K562 (cell line): ENCODE results near the gene COX5A. TPM values are rescaled to one million over a fixed set of nuclear protein-coding genes. Genes with fewer than 3 reads are reported as not detected.

Experiments used
- ATF1 ChIP-seq, 2 experiments: fragments of 450-650 bp in 1 of 2; IDR thresholded peaks; 2 replicates each; pipeline ENCODE4 v1.6.1; 2016; ENCODE audit warnings: missing compliant biosample characterization in 1 of 2, missing genetic modification characterization in 1 of 2
- C11orf30 ChIP-seq: fragments of 450-650 bp; IDR thresholded peaks from 2 replicates; pipeline ENCODE4 v1.6.1; 2016; ENCODE audit warnings: low read depth, mild to moderate bottlenecking
- CHD2 ChIP-seq: IDR thresholded peaks from 2 replicates; pipeline ENCODE4 v1.6.1; 2011; ENCODE audit warnings: low read depth, low read length
- CREB1 ChIP-seq, 2 experiments: sonication (generic) in 1 of 2; formaldehyde crosslinking in 1 of 2; IDR thresholded peaks; 2 replicates each; pipeline versions ENCODE4 v1.6.1 to v1.8.0; 2012 to 2022; ENCODE audit warnings: inconsistent platforms in 1 of 2, mild to moderate bottlenecking in 1 of 2, missing genetic modification reagents in 1 of 2, moderate library complexity in 1 of 2
- CREB3L1 ChIP-seq: fragments of 450-650 bp; IDR thresholded peaks from 2 replicates; pipeline ENCODE4 v1.6.1; 2014; ENCODE audit warnings: low read depth, mild to moderate bottlenecking, moderate library complexity, borderline replicate concordance
- CTCFL ChIP-seq: IDR thresholded peaks from 2 replicates; pipeline ENCODE4 v1.6.1; 2011; ENCODE audit warnings: borderline replicate concordance, low read depth, mild to moderate bottlenecking, moderate library complexity, low read length; ENCODE audit not compliant: insufficient read depth, poor library complexity, severe bottlenecking
- E2F6 ChIP-seq, 2 experiments: IDR thresholded peaks; 2 replicates each; pipeline ENCODE4 v1.6.1; 2011; ENCODE audit warnings: borderline replicate concordance in 1 of 2, control low read depth in 1 of 2, low read depth in 1 of 2, low read length in 1 of 2, mild to moderate bottlenecking in 1 of 2, mixed read lengths in 1 of 2, moderate library complexity in 1 of 2; ENCODE audit not compliant: insufficient read depth in 1 of 2, insufficient read length in 1 of 2, poor library complexity in 1 of 2, severe bottlenecking in 1 of 2; ENCODE audit errors: extremely low read depth in 1 of 2
- ETV1 ChIP-seq: fragments of 450-650 bp; conservative IDR thresholded peaks from 2 replicates; pipeline ENCODE4 v1.6.1; 2016; ENCODE audit warnings: missing genetic modification characterization, control low read depth, low read depth, missing compliant biosample characterization
- HCFC1 ChIP-seq: IDR thresholded peaks from 2 replicates; pipeline ENCODE4 v1.6.1; 2012; ENCODE audit warnings: low read depth, low read length, improper control_type of control experiment
- HDAC2 ChIP-seq: fragments of 450-650 bp; IDR thresholded peaks from 2 replicates; pipeline ENCODE4 v1.6.1; 2016; ENCODE audit warnings: mild to moderate bottlenecking
- HOMEZ ChIP-seq: fragments of 250-450 bp; sonication (Bioruptor Pico); IDR thresholded peaks from 2 replicates; pipeline ENCODE4 v1.4.0; 2020; ENCODE audit warnings: mild to moderate bottlenecking, moderate library complexity
- HSF4 ChIP-seq: fragments of 250-450 bp; sonication (Bioruptor Pico); IDR thresholded peaks from 2 replicates; pipeline ENCODE4 v2.1.2; 2022; ENCODE audit warnings: mild to moderate bottlenecking, moderate library complexity, borderline replicate concordance
- KLF6 ChIP-seq: fragments of 250-450 bp; sonication (Bioruptor Pico); IDR thresholded peaks from 2 replicates; pipeline ENCODE4 v1.4.0; 2020; ENCODE audit warnings: mild to moderate bottlenecking, moderate library complexity, borderline replicate concordance
- MCM2 ChIP-seq: fragments of 450-650 bp; IDR thresholded peaks from 2 replicates; pipeline ENCODE4 v1.6.1; 2017; ENCODE audit warnings: low read depth, mild to moderate bottlenecking
- MTA3 ChIP-seq: fragments of 450-650 bp; formaldehyde crosslinking; IDR thresholded peaks from 2 replicates; pipeline ENCODE4 v1.6.1; 2017; ENCODE audit warnings: mild to moderate bottlenecking, borderline replicate concordance
- NRF1 ChIP-seq, 2 experiments: fragments of 450-650 bp; IDR thresholded peaks in 1 of 2; conservative IDR thresholded peaks in 1 of 2; 2 replicates each; pipeline ENCODE4 v1.6.1; 2014; ENCODE audit warnings: mild to moderate bottlenecking in 2 of 2
- PML ChIP-seq: IDR thresholded peaks from 2 replicates; pipeline ENCODE4 v1.6.1; 2012; ENCODE audit warnings: low read length, inconsistent platforms
- RBM25 ChIP-seq: fragments of 200-400 bp; formaldehyde crosslinking; IDR thresholded peaks from 2 replicates; pipeline ENCODE4 v1.6.1; 2018; ENCODE audit warnings: low read length, low read depth, moderate library complexity; ENCODE audit not compliant: severe bottlenecking
- RUNX1 ChIP-seq: sonication (generic); IDR thresholded peaks from 2 replicates; pipeline ENCODE4 v1.6.1; 2016; ENCODE audit warnings: antibody characterized with exemption, low read depth
- SMAD3 ChIP-seq: fragments of 450-650 bp; formaldehyde crosslinking; conservative IDR thresholded peaks from 2 replicates; pipeline ENCODE4 v1.4.0; 2020; ENCODE audit warnings: mild to moderate bottlenecking
- SOX6 ChIP-seq: fragments of 450-650 bp; IDR thresholded peaks from 2 replicates; pipeline ENCODE4 v1.6.1; 2014; ENCODE audit warnings: mild to moderate bottlenecking
- polyA plus RNA-seq, 8 experiments: library from polyadenylated mRNA; depleted of rRNA in 4 of 8; stranded (reverse) in 5 of 8; unstranded in 3 of 8; fragments of >200 nt; fragmentation: Nextera tagmentation in 2 of 8; fragmentation: Illumina TruSeq in 1 of 8; extraction: Ambion mirVana in 2 of 8; extraction: Trizol in 1 of 8; gene quantifications; 2 replicates each; pipeline versions ENCODE4 v1.2.1 to v1.2.3, GENCODE V29; 2011 to 2014; ENCODE audit warnings: inconsistent platforms in 1 of 8, missing spikeins in 1 of 8
- total RNA-seq, 7 experiments: library from RNA; depleted of rRNA in 6 of 7; stranded (reverse); fragments of >200 nt in 6 of 7; fragmentation: Illumina TruSeq in 2 of 7; extraction: Trizol in 2 of 7; gene quantifications; 2 replicates each; pipeline versions ENCODE4 v1.2.1 to v1.2.3, GENCODE V29; 2011 to 2021; ENCODE audit warnings: low replicate concordance in 1 of 7

COX5A gene
- total and polyA plus RNA-seq, 9 of the 15 experiments (the other 6 are each of a cell fraction or from before 2014, with no cell fraction given), result 86.8 to 553 (median 371) TPM

- TF ChIP-seq CREB1 (IDR thresholded peaks at IDR 0.05) (peak; percentile 66), CREB1 (CRISPR knock-in tag; IDR thresholded peaks at IDR 0.05) (peak; percentile 84), RBM25 (peak; percentile 74), MCM2 (no peak), CTCFL (no peak), RUNX1 (no peak), HCFC1 (no peak; the same call in 1 of the 2 replicates), HSF4 (CRISPR knock-in tag) (no peak), CHD2 (0 out of 2 replicates have a peak, but pooled peaks have one; percentile 61), ATF1 (CRISPR knock-in tag; IDR thresholded peaks at IDR 0.05) (no peak; the same call in 1 of the 2 replicates), ATF1 (tag; IDR thresholded peaks at IDR 0.05) (peak; percentile 94), ETV1 (peak; percentile 57; the same call in 1 of the 2 replicates), E2F6 (IDR thresholded peaks at IDR 0.05; ENCODE audit: borderline replicate concordance in 1 of 2, extremely low read depth in 1 of 2, insufficient read depth in 1 of 2, insufficient read length in 1 of 2, low read depth in 1 of 2, low read length in 1 of 2, poor library complexity in 1 of 2, severe bottlenecking in 1 of 2) (peak; percentile 30 to 41), C11orf30 (peak; percentile 67; the same call in 1 of the 2 replicates), SMAD3 (0 out of 2 replicates have a peak, but pooled peaks have one; percentile 23), MTA3 (peak; percentile 65; the same call in 1 of the 2 replicates), KLF6 (CRISPR knock-in tag) (peak; percentile 60; the same call in 1 of the 2 replicates), SOX6 (0 out of 2 replicates have a peak, but pooled peaks have one; percentile 10), NRF1 (conservative IDR thresholded peaks at IDR 0.05 in 1 of 2, IDR thresholded peaks at IDR 0.05 in 1 of 2) (peak; percentile 90 to 92), PML (peak; percentile 73; the same call in 1 of the 2 replicates), HDAC2 (peak; percentile 60; the same call in 1 of the 2 replicates), CREB3L1 (peak; percentile 97), HOMEZ (CRISPR knock-in tag) (no peak)
Observed at GRCh38 chr15:74873036-74873755, 64.7 kb downstream of the COX5A start, which contains the start of gene SCAMP2 (continued).
